ENCODE data around the gene ATP7B.

ATP7B gene

DNA sequence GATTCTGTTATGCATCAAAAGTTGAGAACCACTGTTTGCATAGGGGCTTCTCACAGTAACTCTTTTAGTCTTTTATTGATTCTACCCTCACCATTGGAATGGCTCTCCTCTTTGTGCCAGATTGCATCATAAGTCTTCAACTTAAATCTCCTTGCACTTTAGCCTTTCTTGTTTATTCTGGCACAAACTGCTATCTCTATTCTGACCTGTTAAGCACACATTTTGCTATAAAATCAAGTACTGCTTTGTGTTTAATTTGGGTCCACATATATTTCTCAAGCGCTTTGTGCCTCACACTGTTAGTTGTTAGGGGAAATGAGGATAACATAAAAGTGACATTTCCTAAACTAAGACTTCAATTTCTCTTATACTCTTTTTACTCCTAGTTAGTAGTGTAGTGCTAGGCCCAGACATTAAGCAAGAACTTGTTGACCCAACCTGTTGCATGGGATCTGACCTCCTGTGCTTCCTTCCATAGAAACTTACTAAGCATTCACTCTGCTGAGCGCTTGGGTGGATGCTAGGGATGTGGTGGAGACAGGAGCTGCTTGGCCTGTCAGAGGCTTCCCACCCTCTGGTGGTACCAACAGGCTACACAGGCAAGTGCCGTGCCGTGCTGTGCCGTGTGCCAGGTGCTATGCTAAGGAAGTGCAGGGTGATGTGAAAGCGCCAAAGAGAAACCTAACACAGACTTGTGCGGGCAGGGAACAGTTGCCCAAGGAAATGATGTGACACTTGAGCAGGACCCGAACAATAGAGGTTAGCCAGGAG is 14.4 kb upstream of the ATP7B start:
- ChIA-PET POLR2A (ENCODE audit: low non-redundant PET) (no interaction called here), CTCF (interaction anchor here (0.5 to 0.7 kb wide), 2 partner anchors 26 to 60 kb away, joined by 4 read pairs; no protein-coding TSS in a partner anchor)
- DNase-seq (ENCODE audit: low spot score): no peak
- TF ChIP-seq, protein P1, sequence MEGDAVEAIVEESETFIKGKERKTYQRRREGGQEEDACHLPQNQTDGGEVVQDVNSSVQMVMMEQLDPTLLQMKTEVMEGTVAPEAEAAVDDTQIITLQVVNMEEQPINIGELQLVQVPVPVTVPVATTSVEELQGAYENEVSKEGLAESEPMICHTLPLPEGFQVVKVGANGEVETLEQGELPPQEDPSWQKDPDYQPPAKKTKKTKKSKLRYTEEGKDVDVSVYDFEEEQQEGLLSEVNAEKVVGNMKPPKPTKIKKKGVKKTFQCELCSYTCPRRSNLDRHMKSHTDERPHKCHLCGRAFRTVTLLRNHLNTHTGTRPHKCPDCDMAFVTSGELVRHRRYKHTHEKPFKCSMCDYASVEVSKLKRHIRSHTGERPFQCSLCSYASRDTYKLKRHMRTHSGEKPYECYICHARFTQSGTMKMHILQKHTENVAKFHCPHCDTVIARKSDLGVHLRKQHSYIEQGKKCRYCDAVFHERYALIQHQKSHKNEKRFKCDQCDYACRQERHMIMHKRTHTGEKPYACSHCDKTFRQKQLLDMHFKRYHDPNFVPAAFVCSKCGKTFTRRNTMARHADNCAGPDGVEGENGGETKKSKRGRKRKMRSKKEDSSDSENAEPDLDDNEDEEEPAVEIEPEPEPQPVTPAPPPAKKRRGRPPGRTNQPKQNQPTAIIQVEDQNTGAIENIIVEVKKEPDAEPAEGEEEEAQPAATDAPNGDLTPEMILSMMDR (conservative IDR thresholded peaks at IDR 0.05; ENCODE audit: low read depth): no peak
- H3K27ac ChIP-seq: no peak overlapping the region

DNA sequence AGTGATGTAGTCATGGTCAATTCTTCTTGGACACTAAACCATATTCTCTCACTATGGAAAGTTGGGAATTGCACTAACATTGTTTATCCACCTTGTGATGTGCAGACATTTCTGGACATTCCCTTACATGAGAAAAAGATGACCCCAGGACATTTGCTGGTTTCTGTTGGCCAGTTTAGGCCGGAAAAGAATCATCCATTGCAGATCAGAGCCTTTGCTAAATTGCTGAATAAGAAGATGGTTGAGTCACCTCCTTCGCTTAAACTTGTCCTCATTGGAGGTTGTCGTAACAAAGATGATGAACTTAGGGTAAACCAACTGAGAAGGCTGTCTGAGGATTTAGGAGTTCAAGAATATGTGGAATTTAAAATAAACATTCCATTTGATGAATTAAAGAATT is 13.2 kb upstream of the ATP7B start, which contains the start of gene UTP14C:
TSS of gene UTP14C (plus strand) at position 211 of the 400 bp plus-strand sequence. CDS start 4,114 bp downstream, outside the sequence.
- TF ChIP-seq, protein P1 (conservative IDR thresholded peaks at IDR 0.05; ENCODE audit: low read depth): no peak
- no peak for DNase-seq (ENCODE audit: low spot score)
- POLR2A ChIA-PET (ENCODE audit: low non-redundant PET): no interaction called here
- no peak within 1 kb of the TSS for H3K27ac ChIP-seq
- CTCF ChIA-PET: no interaction called here

- POLR2A ChIA-PET (ENCODE audit: low non-redundant PET): no interaction called here
- no peak for DNase-seq (ENCODE audit: low spot score)
- H3K27ac ChIP-seq: no peak overlapping the region
- CTCF ChIA-PET: no interaction called here
- TF ChIP-seq, protein P1 (conservative IDR thresholded peaks at IDR 0.05; ENCODE audit: low read depth): no peak
Observed at GRCh38 chr13:52022356-52022755, 11.1 kb upstream of the ATP7B start.

GRCh38 chr13:52020191-52020590 is 8.9 kb upstream of the ATP7B start:
- CTCF ChIA-PET: interaction anchor here (0.7 to 0.8 kb wide), 2 partner anchors 13 to 20 kb away, joined by 3 to 4 read pairs; no protein-coding TSS in a partner anchor
- POLR2A ChIA-PET (ENCODE audit: low non-redundant PET): no interaction called here
- DNase-seq (ENCODE audit: low spot score): no peak
- H3K27ac ChIP-seq: no peak overlapping the region
- TF ChIP-seq, protein P1 (conservative IDR thresholded peaks at IDR 0.05; ENCODE audit: low read depth): no peak

GRCh38 chr13:52016296-52016695 is 5.0 kb upstream of the ATP7B start:
- H3K27ac ChIP-seq: no peak overlapping the region
- TF ChIP-seq, protein P1 (conservative IDR thresholded peaks at IDR 0.05; ENCODE audit: low read depth): no peak
- CTCF ChIA-PET: no interaction called here
- no peak for DNase-seq (ENCODE audit: low spot score)
- POLR2A ChIA-PET (ENCODE audit: low non-redundant PET): no interaction called here

DNA sequence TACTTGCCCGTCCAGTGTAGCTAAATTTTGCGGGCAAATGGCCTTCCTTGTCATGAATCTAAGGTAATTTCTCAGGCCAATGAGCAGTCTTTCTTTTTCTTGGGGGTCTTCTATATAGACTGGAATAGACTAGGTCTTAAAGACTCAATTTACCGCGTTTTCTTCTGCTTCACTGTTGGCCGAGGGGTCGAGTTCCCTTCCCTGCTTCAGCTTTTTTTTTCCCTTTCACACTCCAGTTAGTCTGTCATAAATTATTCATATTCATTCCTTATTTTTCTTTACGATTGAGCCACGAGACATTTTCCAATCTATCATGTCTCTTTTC is 1.2 kb upstream of the ATP7B start:
- POLR2A ChIA-PET (ENCODE audit: low non-redundant PET): no interaction called here

More for the DNA sequence above, 1.2 kb upstream of the ATP7B start:
- TF ChIP-seq, protein P1 (conservative IDR thresholded peaks at IDR 0.05; ENCODE audit: low read depth): no peak
- peak overlapping the region; percentile 57 for H3K27ac ChIP-seq
- DNase-seq (ENCODE audit: low spot score): no peak
- CTCF ChIA-PET: interaction anchor here (0.6 to 0.9 kb wide), 3 partner anchors 215 to 438 kb away, joined by 3 read pairs; no protein-coding TSS in a partner anchor
